T47D (cell line): Measurements from ENCODE around the gene KMT5C.

ENCODE experiments used
- DNase-seq, 2 experiments: peaks; one replicate each; pipeline versions ENCODE4 v3.0.0 to v3.0.0-alpha.2; 2011 to 2012; ENCODE audit warnings: low read depth in 1 of 2, low spot score in 1 of 2
- JUND ChIP-seq: IDR thresholded peaks from 2 replicates; pipeline ENCODE4 v1.6.1; 2012; ENCODE audit warnings: low read depth
- in situ Hi-C: cut with HindIII; loops from 2 replicates; pipeline ENCODE4 v1.10.0; 2016; ENCODE audit warnings: low sequenced_read_pairs, low pct_unique_long_range_greater_than_20kb

KMT5C gene

DNA sequence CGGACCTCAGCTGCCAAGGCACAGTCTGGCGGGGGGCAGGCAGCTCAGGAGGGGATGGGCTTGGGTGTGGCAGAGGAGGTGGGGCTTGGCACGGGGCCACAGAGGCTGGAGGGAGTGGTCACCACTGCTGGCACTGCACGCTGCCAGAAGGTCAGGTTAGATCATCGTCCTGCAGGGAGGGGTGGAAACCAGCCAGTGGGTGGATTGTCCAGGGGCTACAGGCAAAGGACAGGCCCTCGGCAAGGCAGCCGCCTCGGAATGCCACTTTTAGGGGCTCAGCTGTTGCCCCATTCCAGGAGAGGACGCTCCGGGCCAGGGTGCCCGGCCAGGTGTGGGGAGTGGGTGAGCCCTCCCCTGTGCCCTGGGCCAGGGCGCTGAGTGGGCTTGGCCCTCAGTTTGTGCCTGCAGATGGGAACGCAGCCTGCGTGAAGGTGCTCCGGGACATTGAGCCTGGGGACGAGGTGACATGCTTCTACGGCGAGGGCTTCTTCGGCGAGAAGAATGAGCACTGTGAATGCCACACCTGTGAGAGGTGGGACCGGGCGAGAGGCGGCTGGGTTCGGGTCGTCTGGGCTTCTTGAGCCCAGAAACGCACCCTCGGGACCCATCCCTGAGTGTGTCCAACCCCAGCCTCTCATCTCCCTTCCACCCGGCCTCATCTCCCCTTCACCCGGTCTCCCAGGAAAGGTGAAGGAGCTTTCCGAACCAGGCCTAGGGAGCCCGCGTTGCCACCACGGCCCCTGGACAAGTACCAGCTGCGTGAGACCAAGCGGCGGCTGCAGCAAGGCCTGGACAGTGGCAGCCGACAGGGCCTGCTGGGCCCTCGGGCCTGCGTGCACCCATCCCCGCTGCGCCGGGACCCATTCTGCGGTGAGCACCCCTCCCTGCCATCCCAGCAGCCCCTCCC lies 6.4 kb downstream of the KMT5C start:
- DNase-seq: no peak
- no peak for TF ChIP-seq JUND
- in situ Hi-C loops: no loop called here

DNA sequence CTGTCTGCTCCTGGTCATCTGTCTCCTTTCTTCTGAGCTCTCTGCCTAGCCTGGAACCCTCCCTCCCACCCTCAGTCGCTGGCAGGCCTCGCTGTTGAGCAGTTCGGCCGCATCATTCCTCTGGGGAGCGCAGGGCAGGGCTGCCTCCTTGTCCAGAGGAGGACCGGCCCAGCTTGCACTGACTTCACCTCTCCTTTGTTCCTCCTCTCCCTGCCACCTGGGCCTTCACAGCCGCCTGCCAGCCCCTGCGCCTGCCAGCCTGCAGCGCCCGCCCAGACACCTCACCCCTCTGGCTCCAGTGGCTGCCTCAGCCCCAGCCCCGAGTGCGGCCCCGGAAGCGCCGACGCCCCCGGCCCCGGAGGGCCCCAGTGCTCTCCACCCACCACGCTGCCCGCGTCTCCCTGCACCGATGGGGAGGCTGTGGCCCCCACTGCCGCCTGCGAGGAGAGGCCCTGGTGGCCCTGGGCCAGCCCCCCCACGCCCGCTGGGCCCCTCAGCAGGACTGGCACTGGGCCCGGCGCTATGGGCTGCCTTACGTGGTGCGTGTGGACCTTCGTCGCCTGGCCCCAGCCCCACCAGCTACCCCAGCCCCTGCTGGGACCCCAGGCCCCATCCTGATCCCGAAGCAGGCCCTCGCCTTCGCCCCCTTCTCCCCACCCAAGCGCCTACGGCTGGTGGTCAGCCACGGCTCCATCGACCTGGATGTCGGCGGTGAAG lies 7.2 kb downstream of the KMT5C start:
- in situ Hi-C loops: no loop called here
- no peak for DNase-seq
- no peak for TF ChIP-seq JUND

DNA sequence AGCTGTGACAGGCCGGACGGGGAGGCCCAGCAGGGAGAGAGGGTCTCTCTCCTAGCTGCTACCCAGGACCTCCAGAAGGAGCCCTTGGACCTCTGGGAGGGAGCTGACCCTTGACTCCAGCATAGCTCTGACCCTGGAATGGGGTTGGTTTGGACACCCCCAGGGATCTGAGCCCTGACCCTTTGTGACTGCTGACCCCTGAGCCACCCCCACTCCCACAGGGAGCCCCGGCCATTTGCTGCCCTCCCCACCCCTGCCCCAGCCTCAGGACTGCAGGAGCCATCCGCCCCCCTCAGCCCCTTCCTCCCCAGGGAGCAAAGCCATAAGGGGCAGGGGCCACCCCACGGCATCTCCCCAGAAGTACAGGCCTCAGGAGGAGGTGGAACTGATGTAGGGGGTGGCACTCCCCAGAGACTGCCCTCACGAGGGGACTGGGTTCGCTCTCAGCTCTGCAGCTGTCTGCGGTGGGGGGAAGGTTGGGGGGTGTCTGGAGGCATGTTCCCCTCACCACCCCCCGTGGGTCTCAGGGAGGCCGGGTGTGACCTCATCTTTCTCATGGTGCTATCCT lies 7.8 kb downstream of the KMT5C start:
- in situ Hi-C loops: no loop called here
- no peak for DNase-seq

DNA sequence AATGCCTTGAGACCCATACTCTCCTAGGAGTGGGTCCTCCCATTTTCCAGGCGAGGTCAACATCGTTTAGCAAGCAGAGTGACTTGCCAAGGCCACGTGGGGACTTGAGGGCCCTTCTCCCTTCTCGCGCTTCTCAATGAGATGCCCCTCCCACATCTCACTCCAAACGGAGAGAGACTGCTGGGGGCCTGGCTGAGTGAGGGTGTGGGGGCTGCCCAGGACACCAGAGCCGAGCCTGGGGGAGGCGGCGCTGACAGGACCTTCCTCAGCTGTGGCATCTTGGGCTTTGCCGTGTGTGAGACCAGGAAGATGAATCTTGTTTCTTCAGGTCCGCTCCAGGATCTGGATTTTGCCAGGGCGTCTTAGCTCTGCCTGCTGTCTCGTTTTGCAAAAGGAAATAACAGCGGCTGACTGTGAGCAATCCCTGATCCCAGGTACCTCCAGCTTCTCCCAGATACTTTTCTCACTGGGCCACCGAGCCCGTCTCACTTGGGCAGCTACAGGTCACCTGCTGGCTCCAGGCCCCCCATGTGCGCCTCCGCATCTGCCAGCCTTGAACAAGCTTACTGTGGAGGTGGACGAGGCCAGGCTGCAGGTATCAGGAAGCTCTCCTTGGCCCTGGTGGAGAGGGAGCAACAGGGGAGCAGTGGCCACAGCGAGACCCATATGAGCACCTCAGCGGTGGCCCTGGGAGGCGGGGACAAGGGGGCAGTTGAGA lies 8.8 kb downstream of the KMT5C start:
- DNase-seq: no peak
- TF ChIP-seq JUND: no peak
- in situ Hi-C loops: no loop called here

More for the DNA sequence above, 7.8 kb downstream of the KMT5C start:
- TF ChIP-seq JUND: no peak

DNA sequence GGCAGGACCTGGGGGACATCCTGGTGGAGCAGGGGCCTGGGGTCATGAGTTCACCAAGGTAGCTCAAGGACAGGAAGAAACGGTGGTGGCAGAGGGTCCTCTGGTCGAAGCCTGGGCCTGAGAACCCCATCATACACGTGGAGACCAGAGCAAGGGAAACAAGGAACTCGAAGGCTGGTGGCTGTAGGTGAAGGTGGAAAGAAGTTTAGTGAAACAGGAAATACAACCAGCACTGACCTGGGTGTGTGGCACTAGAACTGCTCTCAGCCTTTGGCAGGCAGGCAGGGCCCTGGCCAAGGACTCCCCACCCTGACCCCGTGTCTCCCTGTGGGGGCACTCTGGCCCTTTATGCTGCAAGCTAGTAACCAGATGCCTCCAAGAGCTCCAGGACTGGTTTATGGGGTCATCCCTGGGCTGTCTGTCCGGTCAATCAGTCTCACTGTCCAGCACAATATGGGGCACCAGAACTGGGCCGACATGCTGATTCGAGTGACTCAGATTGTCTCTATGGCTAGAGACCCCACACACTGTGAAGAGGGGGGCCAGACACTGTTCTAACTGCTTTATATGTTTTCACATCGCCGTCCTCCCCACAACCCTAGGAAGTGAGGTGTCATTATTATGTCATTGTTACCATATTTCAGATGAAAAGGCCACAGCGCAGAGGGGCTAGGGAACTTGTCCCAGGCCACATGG lies 11.1 kb downstream of the KMT5C start:
- no peak for TF ChIP-seq JUND
- DNase-seq: no peak
- in situ Hi-C loops: no loop called here

DNA sequence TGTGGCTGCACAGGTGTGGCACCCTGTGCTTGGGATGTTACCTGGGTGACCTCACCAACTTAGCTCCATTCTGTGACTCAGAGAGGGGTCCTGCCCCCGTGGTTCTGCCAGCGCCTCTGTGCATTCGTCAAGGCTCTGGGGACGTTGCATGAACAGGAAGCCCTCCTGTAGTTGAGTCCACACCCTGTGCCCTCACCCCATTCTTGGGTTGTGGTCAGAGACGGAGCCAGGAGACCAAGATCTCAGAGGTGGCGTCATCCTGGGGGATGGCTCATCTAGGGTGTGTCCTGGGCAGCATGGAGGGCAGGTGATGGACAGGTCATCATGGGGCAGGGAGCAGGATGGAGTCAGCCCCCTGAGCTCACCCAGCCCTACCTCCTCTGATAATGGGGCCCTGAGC lies 12.4 kb downstream of the KMT5C start:
- no peak for TF ChIP-seq JUND
- no peak for DNase-seq
- in situ Hi-C loops: no loop called here

DNA sequence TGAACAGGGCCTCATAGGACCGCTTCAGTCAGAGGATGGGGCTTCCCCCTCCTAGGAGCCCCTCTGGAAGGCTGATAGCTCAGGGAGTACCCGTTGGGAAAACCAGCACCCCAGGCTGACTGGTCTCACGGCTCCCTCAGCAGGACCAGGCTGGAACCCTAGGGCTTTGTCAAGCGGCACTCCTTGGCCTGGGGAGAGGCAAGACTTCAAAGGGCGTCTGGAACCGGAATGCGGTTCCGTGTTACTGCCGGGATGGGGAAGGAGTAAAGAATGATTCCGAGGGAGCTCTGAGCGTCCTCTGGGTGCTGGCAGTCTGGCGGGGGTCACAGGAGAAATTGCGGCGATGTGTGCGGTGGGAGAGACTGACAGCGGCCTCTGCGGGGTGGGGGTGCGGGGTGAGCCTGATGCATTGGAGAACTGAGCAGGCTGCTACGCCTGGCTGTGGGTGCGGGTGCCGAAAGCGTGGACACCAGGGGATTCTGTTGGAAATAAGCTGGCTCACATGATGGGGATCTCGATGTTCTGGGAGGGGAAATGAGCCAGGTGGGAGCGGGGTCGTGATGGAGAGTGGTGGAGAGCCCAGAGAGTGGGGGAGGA lies 13.0 kb downstream of the KMT5C start:
- no peak for TF ChIP-seq JUND
- in situ Hi-C loops: no loop called here
- DNase-seq: no peak

DNA sequence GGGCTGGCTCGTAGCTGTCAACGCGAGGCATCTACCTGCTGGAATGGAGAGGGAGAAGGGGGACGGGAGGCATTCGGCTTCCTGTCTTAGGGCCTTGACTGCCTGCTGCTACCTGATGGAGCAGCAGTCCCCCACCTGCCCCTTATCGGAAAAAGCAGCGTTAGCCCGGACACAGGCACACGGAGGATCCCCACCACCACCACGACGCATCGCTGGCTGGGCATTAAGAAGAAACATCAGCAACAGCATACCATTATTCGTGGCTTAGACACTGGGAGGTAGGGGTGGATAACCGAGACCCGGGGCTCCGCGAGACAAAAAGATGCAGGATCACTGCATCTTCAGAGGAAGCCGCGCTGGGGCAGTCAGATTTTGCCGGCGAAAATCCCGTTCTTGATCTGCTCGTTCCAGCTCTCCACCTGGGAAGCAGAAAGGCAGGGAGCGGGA lies 13.7 kb downstream of the KMT5C start:
- no peak for DNase-seq
- in situ Hi-C loops: no loop called here
- no peak for TF ChIP-seq JUND

DNA sequence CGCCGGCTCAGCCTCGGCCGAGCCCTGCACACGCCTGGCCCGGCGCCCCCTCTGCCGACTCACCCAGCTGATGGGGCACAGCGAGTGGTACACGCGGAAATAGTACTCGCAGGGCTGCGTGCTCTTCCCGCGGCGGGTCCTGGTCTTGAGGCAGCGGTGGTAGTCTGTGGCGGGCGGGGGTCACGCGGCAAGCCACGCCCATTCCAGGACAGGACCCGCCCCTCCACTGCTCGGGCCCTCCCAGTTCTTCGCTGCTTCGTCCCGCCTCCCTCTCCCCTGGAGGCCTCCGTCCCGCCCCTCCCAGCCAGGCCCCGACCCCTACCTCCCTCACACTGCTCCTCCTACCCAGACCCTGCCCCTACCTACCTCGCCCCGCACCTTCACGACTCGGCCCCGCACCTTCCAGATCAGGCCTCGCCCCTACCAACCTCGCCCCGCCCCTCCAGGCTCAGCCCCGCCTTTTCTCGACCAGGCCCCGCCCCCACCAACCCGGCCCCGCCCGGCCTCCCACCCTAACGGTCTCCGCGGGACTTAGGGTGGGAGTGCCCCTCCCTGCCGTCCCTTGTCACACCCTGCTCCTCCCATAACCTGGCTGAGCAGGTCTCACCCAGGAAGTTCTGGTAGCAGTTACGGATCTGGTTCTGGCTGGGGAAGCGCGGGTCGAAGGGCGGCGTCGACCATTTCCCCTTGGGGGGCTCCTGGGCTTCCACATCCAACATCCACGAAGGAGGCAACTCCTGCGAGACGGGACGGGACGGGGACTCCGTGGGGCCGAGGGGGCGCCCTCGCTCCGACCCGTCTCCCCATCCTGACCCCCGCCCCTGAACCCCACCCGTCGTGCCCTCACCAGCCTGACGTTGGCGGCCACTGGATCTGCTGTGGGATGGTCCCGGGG lies 14.4 kb downstream of the KMT5C start:
- no peak for TF ChIP-seq JUND
- DNase-seq: peak; percentile 65 to 88
- in situ Hi-C loops: no loop called here

DNA sequence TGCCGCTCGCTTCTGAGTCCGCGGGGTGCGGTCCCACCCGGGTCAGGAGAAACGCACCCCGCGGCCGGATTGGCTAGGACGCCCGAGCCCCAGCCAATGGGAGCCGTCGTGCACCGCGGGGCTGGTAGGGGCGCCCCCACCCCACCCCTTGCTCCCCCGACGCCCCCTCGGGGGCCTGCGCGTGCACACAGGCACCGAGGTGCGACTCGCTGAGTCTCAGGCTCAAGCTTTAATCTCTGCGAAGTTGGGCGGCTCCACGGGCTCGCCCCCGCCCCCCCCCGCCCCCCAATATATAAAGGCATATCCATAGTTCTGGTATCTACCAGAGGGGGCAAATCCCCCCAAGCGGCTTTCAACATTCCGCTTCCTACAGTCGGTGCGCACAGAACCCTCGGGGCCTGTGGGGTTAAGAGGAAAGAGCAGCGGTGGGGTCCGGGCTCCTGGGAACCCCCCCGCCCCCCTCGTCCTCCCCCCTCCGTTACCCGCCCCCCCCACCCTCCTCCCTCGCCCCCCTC lies 15.1 kb downstream of the KMT5C start, which contains the start of gene COX6B2:
COX6B2 (minus strand) TSS at position 22 of the 515 bp plus-strand sequence. CDS start 198 bp downstream, outside the sequence.
- TF ChIP-seq JUND: no peak
- in situ Hi-C loops: no loop called here
- no peak for DNase-seq
